ENCODE measurements around the gene OBSCN.

OBSCN gene

DNA sequence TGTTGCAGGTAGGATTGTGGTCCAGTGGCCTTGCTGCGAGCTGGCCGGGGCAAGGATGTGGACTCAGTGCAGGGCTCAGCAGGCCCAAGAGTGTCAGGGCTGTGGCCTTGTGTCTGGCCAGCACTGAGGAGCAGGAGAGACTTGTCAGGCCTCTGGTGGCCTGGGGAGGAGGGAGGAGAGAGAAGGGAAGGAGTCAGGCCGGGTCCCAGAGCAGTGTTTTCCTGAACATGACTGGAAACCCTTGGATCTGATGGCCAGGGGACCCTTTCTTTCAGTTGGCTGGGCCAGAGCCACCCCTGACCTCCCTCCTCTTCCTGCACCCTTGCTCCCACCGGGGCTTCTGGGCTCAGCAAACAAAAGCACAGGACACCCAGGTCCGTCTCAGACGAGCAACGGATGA is 37.2 kb upstream of the OBSCN start:
- DNase-seq = no peak

GRCh38 chr1:228171221-228171891 is 36.5 kb upstream of the OBSCN start:
- no peak for DNase-seq

DNA sequence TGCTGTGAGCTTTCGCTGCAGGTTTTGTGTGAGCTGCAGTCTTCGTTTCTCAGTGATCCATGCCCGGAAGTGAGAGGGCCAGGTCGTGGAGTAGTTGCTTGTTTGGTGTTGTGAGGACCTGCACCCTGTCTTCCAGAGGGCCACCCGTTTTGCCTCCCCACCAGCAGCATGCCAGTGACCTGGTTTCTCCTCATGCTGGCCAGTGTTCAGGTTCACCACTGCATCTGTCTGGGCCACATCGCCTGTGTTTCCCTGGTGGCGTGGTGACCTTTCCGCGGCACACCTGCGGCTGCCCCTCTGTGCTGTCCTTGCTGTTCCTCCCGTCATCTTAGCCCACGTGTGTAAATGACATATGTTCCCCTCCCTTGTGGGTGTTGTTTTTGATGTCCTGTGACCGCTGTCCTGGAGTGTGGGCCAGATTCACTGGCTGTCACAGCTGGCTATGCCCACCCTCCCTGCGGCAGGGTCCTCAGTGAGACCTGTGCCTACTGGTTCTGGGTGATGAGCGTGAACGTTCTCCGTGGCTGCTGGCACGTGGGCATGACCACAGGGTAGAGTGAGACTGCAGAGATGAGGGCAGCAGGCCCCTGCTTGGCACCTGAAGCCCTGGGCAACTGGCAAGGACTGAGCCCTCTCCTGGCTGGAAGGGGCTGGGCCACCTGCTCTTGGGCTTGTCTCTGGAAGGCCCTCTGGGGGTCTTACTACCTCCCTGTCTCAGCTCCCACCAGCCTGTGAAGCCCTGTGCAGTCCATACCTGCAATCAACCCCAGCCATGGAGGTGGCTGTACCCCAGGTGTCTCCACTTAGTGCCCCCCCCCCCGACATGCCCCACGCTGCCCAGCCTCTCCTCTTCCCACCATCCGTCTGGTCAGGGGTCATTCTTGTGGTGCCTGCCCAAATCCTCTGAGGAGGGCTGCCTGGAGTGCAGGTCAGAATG is 35.0 kb upstream of the OBSCN start:
- no peak for DNase-seq

DNA sequence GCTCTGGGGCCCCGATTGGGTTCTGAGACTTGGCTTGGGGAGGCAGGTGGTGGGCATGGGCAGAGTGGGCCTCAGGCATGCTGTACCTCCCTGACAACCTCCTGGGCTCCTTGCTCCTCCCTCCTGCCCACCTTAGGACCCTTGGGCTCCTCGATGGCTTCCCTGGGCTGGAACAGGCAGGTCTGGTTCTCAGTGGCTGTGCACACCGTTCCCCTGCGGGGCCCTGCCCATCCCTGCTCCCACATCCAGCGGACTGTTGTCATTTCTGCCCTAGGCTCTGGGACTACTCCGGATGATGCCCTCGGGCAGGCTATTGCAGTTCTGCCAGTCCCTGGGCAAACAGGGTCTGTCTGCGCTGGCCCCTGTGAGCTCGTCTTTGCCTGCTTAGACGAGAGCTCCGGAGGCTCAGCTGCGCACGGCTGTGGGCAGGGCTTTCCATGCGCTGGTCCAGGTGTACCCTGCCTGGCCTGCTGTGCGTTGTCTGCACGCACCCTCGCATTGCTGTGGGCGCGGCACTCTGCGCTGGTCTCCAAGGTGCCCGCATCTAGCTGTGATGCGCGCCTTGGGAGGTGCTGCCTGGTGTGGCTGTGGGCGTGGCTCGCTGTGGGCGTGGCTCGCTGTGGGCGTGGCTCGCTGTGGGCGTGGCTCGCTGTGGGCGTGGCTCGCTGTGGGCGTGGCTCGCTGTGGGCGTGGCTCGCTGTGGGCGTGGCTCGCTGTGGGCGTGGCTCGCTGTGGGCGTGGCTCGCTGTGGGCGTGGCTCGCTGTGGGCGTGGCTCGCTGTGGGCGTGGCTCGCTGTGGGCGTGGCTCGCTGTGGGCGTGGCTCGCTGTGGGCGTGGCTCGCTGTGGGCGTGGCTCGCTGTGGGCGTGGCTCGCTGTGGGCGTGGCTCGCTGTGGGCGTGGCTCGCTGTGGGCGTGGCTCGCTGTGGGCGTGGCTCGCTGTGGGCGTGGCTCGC is 34.0 kb upstream of the OBSCN start:
- DNase-seq = peak; percentile 24

- DNase-seq = peak; percentile 21
Measured at GRCh38 chr1:228174482-228175315, 33.1 kb upstream of the OBSCN start.

DNA sequence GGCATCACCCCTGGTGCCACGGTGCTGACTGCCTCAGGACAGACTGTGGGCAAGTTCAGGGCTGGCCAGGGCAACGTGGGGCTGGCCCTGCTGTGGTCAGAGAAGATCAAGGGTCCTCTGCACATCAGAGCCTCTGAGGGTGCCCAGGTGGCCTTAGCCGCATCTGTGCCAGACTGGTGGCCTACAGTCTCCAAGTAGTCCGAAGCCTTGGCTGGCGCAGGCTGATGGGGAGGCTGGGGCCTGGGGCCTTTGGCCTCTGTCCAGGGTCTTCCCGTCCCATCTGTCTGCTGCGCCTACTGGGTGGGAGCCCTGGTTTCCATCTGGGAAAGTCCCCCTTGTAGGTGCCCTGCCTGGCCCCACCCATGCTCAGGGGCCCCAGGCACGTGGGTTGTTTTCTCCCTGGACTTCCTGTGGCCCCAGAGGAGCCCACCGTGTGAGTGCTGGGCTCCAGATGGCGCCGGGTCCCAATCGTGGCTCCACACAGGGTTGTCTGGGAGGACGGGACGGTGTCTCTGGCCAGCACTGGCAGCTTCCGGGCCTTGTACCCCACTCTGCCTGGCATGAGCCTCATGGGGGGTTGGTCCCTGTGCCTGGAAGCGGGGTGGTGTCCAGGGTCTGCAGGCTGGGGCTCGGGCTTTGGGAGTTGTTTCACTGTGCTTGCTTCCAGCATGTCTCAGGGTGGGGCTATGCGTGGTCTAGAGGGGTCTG is 32.4 kb upstream of the OBSCN start:
- DNase-seq = no peak

DNA sequence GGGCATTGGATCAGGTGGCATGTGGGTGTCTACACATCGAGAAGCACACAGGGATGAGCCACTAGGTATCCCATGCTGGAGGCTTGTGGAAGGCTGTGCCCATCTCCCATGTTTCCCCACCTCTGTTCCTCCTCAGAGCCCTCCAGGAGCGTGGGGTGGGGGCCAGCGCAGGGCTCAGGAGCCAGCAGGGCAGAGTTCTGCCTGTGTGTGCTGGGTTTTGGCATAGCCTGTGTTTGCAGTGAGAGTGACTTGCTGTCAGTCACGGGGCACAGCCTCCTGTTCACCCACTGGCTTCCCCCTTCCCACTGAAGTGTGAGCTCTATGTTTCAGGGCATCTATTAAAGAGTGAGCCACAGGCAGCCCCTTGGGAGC is 31.8 kb upstream of the OBSCN start:
- no peak for DNase-seq

GRCh38 chr1:228176461-228177182 is 31.2 kb upstream of the OBSCN start:
- DNase-seq = no peak

- no peak for DNase-seq
Measured at GRCh38 chr1:228177183-228177475, 30.7 kb upstream of the OBSCN start.

- DNase-seq = no peak
Measured at GRCh38 chr1:228177721-228178710, 29.8 kb upstream of the OBSCN start.

GRCh38 chr1:228178737-228179684 is 28.8 kb upstream of the OBSCN start:
- no peak for DNase-seq

DNA sequence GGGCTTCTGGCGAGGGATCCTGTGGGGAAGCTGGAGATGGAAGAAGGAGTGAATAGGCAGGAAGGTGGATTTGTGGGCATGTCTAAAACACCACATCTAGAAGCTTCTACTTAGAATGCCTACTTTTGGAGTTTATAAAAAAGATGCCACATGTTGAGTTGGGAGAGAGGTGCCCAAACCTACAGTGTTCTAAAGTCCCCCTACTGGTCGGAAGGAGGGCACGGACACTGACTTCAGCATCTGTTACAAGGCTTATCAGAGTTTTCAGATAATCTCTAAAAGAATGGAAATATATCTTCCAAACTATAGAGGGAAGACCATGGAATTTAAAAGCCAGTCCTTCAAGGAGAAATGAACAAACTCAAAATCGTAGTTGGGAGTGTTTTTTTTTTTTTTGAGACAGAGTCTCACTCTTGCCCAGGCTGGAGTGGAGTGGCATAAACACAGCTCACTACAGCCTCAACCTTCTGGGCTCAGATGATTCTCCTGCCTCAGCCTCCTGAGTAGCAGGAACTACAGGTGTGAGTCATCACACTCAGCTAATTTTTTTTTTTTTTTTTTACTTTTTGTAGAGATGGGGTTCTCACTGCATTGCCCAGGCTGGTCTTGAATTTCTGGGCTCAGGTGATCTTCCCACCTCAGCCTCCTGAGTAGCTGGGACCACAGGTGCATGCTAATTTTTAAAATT is 27.4 kb upstream of the OBSCN start:
- no peak for DNase-seq

GRCh38 chr1:228180959-228181644 is 26.7 kb upstream of the OBSCN start:
- no peak for DNase-seq

DNA sequence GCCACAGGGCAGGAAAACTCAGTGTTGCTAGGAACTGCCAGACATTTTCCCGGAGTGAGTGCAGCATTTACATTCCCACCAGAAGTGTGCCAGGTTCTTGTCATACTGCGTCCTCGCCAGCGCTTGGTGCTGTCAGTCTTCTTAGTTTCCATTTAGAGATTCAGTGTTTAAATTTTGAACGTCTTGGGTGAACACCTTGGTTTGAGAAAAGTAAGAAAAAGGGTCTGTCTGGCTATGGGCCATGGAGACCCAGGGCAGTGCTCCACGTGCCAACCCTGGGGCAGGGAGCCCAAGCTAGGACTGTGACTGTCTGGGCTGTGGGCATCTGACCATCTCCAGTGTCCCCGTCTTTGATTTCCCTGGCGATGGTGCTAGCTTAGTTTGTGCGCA is 26.2 kb upstream of the OBSCN start:
- DNase-seq = no peak

- DNase-seq = no peak
Measured at GRCh38 chr1:228182296-228183030, 25.4 kb upstream of the OBSCN start.

DNA sequence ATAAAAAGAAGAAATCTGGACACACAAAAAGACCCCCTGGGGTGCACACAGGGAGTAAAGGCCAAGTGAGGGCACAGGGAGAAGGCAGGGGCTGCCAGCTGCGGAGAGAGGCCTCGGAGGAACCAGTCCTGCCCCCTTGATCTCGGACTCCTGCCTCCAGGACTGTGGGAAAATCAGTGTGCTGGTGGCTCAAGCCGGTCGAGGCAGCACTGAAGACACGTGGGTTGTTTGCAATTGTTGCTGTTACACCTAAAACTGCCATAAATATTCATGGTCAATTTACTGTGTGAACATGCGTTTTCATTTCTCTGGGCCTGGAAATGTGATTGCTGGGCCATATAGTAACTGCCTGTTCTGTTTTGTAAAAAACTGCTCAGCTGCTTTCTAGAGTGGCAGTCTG is 23.7 kb upstream of the OBSCN start:
- no peak for DNase-seq

DNA sequence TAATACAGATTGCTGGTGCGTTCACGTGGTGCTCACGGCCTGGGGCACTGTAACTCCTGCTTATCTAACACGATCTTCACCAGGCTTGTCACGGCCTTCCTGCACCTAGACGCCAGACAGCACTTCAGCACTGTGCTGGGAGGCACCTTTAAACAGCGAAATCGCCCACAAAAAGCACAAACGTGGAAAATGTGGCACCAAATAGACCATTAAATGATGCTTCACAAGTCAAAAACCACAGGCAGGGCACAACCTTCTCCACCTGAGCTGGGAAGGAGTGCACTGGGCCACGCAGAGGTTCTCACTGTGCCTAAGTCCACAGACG is 22.2 kb upstream of the OBSCN start:
- DNase-seq = peak; percentile 42

Measured in activated naive CD4-positive, alpha-beta T cell treated with Interleukin-2 at 50 U/mL for 16 hours (primary cell).